ENCODE measurements around the gene CLEC18C.
"Not testable (repeated sequence)": the region's sequence is repeated elsewhere in the genome, so short reads cannot be mapped to it uniquely, and the experiment has no call there.

CLEC18C gene

DNA sequence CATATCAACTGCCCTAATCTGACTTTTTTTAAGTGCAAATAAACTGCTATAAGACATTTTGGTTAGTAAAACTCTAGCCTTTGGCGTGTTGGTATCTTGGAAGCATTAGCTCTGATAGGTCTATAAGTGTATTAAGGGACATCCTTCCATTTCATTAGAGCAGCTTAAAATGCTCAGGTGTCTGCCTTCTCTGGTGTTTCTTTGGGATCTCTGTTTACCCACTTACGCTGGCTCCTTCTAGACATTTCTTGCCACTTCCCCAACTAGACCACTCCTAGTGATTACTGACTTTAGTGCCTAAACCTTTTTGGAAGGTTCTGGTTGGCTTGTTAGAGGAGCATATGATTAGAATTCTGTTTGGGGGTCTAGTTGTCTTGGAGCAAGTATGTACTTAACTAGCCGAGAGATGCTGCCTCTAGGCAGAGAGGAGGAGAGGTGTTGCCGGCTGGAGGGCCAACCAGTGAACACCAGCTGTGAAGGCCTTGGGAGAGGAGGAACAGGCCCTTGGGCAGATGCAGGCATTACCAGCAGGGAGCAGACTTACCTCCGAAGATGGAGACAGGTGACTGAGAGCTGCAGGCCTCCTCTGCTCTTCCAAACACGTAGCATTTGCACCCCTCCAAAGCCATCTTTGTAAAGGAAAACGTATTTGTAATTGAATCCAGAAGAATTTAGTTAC is 15.2 kb upstream of the CLEC18C start:
- Histone ChIP-seq H3K4me3 (ENCODE audit: low read depth in 1 of 5, low read length in 5 of 5) (no peak overlapping the region), H3K9me3 (ENCODE audit: control insufficient read depth in 5 of 5, low read length in 5 of 5) (no peaks in the 10 kb centered on the region), H3K27ac (ENCODE audit: low read depth, low read length) (no peak overlapping the region), H3K36me3 (ENCODE audit: control insufficient read depth in 5 of 5, insufficient read depth in 5 of 5, low read length in 5 of 5) (peaks cover 19 to 95% (median 85%) of the 10 kb centered on the region in 5 donors), H3K27me3 (ENCODE audit: control insufficient read depth in 5 of 5, insufficient read depth in 4 of 5, low read length in 5 of 5) (no peaks in the 10 kb centered on the region), H3K4me1 (ENCODE audit: control insufficient read depth in 5 of 5, insufficient read depth in 5 of 5, low read length in 5 of 5) (no peaks in the 10 kb centered on the region), H3K9ac (ENCODE audit: low read length in 5 of 5) (no peak overlapping the region)

- Histone ChIP-seq H3K27me3 (ENCODE audit: control insufficient read depth in 5 of 5, insufficient read depth in 4 of 5, low read length in 5 of 5) (no peaks in the 10 kb centered on the region), H3K4me1 (ENCODE audit: control insufficient read depth in 5 of 5, insufficient read depth in 5 of 5, low read length in 5 of 5) (no peaks in the 10 kb centered on the region), H3K27ac (ENCODE audit: low read depth, low read length) (no peak overlapping the region), H3K4me3 (ENCODE audit: low read depth in 1 of 5, low read length in 5 of 5) (no peak overlapping the region), H3K9me3 (ENCODE audit: control insufficient read depth in 5 of 5, low read length in 5 of 5) (no peaks in the 10 kb centered on the region), H3K36me3 (ENCODE audit: control insufficient read depth in 5 of 5, insufficient read depth in 5 of 5, low read length in 5 of 5) (peaks cover 16 to 85% (median 77%) of the 10 kb centered on the region in 5 donors), H3K9ac (ENCODE audit: low read length in 5 of 5) (no peak overlapping the region)
Measured at GRCh38 chr16:70159355-70160348, 13.9 kb upstream of the CLEC18C start.

GRCh38 chr16:70160388-70160787 is 13.2 kb upstream of the CLEC18C start:
- H3K27me3 ChIP-seq (ENCODE audit: control insufficient read depth in 5 of 5, insufficient read depth in 4 of 5, low read length in 5 of 5) = no peaks in the 10 kb centered on the region
- no peaks in the 10 kb centered on the region for H3K9me3 ChIP-seq (ENCODE audit: control insufficient read depth in 5 of 5, low read length in 5 of 5)
- H3K4me1 ChIP-seq (ENCODE audit: control insufficient read depth in 5 of 5, insufficient read depth in 5 of 5, low read length in 5 of 5) = no peaks in the 10 kb centered on the region
- peaks cover 16 to 78% (median 73%) of the 10 kb centered on the region in 5 donors for H3K36me3 ChIP-seq (ENCODE audit: control insufficient read depth in 5 of 5, insufficient read depth in 5 of 5, low read length in 5 of 5)
- H3K9ac ChIP-seq (ENCODE audit: low read length in 5 of 5) = no peak overlapping the region
- H3K27ac ChIP-seq (ENCODE audit: low read depth, low read length) = no peak overlapping the region
- H3K4me3 ChIP-seq (ENCODE audit: low read depth in 1 of 5, low read length in 5 of 5) = no peak overlapping the region

- H3K36me3 ChIP-seq (ENCODE audit: control insufficient read depth in 5 of 5, insufficient read depth in 5 of 5, low read length in 5 of 5) = peaks cover 16 to 74% (median 69%) of the 10 kb centered on the region in 5 donors
- H3K27me3 ChIP-seq (ENCODE audit: control insufficient read depth in 5 of 5, insufficient read depth in 4 of 5, low read length in 5 of 5) = no peaks in the 10 kb centered on the region
- no peak overlapping the region for H3K27ac ChIP-seq (ENCODE audit: low read depth, low read length)
- no peaks in the 10 kb centered on the region for H3K9me3 ChIP-seq (ENCODE audit: control insufficient read depth in 5 of 5, low read length in 5 of 5)
- H3K9ac ChIP-seq (ENCODE audit: low read length in 5 of 5) = no peak overlapping the region
- no peaks in the 10 kb centered on the region for H3K4me1 ChIP-seq (ENCODE audit: control insufficient read depth in 5 of 5, insufficient read depth in 5 of 5, low read length in 5 of 5)
- H3K4me3 ChIP-seq (ENCODE audit: low read depth in 1 of 5, low read length in 5 of 5) = no peak overlapping the region
Measured at GRCh38 chr16:70160821-70161220, 12.8 kb upstream of the CLEC18C start.

DNA sequence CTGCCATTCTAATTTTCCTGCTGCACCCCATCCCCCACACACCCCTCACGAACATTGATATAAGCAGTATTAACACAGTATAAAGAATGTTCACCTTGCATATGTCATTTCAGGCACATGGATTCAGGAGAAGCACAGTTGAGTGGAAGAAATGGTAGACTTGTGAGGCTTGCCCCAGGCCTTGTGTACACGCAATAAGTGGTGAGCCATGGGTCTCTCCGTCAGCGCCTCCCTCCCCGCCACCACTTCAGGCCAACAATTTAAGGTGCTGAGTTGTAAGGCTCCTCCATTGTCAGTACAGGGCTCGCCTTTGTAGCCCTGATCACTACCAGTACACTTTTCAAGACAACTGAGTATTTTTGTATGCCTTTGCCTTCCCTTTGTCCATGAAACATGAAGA is 12.2 kb upstream of the CLEC18C start:
- no peak overlapping the region for H3K9ac ChIP-seq (ENCODE audit: low read length in 5 of 5)
- no peak overlapping the region for H3K4me3 ChIP-seq (ENCODE audit: low read depth in 1 of 5, low read length in 5 of 5)
- H3K27ac ChIP-seq (ENCODE audit: low read depth, low read length) = no peak overlapping the region
- H3K36me3 ChIP-seq (ENCODE audit: control insufficient read depth in 5 of 5, insufficient read depth in 5 of 5, low read length in 5 of 5) = peaks cover 16 to 68% (median 64%) of the 10 kb centered on the region in 5 donors
- H3K27me3 ChIP-seq (ENCODE audit: control insufficient read depth in 5 of 5, insufficient read depth in 4 of 5, low read length in 5 of 5) = no peaks in the 10 kb centered on the region
- H3K4me1 ChIP-seq (ENCODE audit: control insufficient read depth in 5 of 5, insufficient read depth in 5 of 5, low read length in 5 of 5) = no peaks in the 10 kb centered on the region
- no peaks in the 10 kb centered on the region for H3K9me3 ChIP-seq (ENCODE audit: control insufficient read depth in 5 of 5, low read length in 5 of 5)

DNA sequence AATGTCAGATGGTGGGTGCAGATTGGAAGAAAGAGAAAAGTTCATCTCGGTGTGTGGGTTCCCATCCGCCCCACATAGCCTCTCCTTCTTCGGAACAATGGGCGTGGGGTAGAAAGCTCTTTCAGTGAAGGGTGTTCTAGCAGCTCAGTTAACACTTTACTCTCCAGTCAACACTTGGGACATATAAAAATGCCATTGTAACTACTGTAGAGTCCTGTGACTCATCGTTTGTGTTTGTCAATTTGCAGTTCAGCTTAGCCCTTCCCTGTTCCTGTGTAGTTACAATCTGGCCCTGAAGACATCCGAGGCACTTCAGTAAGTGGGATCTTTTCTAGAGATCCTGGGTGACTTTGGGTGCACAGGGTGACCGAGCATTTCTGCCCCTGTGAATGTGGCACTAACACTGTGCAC is 11.5 kb upstream of the CLEC18C start:
- H3K36me3 ChIP-seq (ENCODE audit: control insufficient read depth in 5 of 5, insufficient read depth in 5 of 5, low read length in 5 of 5) = peaks cover 16 to 61% (median 57%) of the 10 kb centered on the region in 5 donors
- H3K4me3 ChIP-seq (ENCODE audit: low read depth in 1 of 5, low read length in 5 of 5) = no peak overlapping the region

GRCh38 chr16:70163596-70163995 is 10.0 kb upstream of the CLEC18C start:
- Histone ChIP-seq H3K27ac (ENCODE audit: low read depth, low read length) (no peak overlapping the region), H3K9ac (ENCODE audit: low read length in 5 of 5) (no peak overlapping the region), H3K36me3 (ENCODE audit: control insufficient read depth in 5 of 5, insufficient read depth in 5 of 5, low read length in 5 of 5) (peaks cover 8 to 46% (median 41%) of the 10 kb centered on the region in 5 donors), H3K4me1 (ENCODE audit: control insufficient read depth in 5 of 5, insufficient read depth in 5 of 5, low read length in 5 of 5) (no peaks in the 10 kb centered on the region), H3K4me3 (ENCODE audit: low read depth in 1 of 5, low read length in 5 of 5) (no peak overlapping the region), H3K9me3 (ENCODE audit: control insufficient read depth in 5 of 5, low read length in 5 of 5) (no peaks in the 10 kb centered on the region), H3K27me3 (ENCODE audit: control insufficient read depth in 5 of 5, insufficient read depth in 4 of 5, low read length in 5 of 5) (no peaks in the 10 kb centered on the region)

More for the DNA sequence above, 11.5 kb upstream of the CLEC18C start:
- no peak overlapping the region for H3K27ac ChIP-seq (ENCODE audit: low read depth, low read length)
- H3K9me3 ChIP-seq (ENCODE audit: control insufficient read depth in 5 of 5, low read length in 5 of 5) = no peaks in the 10 kb centered on the region
- H3K27me3 ChIP-seq (ENCODE audit: control insufficient read depth in 5 of 5, insufficient read depth in 4 of 5, low read length in 5 of 5) = no peaks in the 10 kb centered on the region
- H3K9ac ChIP-seq (ENCODE audit: low read length in 5 of 5) = no peak overlapping the region
- H3K4me1 ChIP-seq (ENCODE audit: control insufficient read depth in 5 of 5, insufficient read depth in 5 of 5, low read length in 5 of 5) = no peaks in the 10 kb centered on the region

DNA sequence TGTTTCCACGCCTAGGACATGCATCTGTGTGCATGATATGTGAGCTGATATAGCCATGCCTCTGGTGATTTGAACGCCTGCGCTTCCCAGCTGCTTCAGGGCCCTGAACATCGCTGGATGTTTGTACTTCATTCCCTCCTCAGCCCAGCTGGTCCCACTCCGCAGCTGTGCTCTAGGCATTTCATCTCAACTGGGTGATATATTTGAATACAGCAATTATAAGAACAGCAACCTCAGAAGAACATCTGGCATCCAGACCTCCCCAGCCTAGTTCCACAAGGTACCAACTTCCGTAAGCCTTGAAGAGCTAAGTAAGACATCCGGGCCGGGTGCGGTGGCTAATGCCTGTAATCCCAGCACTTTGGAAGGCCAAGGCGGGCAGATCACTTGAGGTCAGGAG is 6.9 kb upstream of the CLEC18C start:
- not testable (repeated sequence) for H3K9ac ChIP-seq (ENCODE audit: low read length in 5 of 5); H3K9me3 ChIP-seq (ENCODE audit: control insufficient read depth in 5 of 5, low read length in 5 of 5); H3K4me1 ChIP-seq (ENCODE audit: control insufficient read depth in 5 of 5, insufficient read depth in 5 of 5, low read length in 5 of 5); H3K27me3 ChIP-seq (ENCODE audit: control insufficient read depth in 5 of 5, insufficient read depth in 4 of 5, low read length in 5 of 5); H3K4me3 ChIP-seq (ENCODE audit: low read depth in 1 of 5, low read length in 5 of 5); H3K27ac ChIP-seq (ENCODE audit: low read depth, low read length)
- H3K36me3 ChIP-seq (ENCODE audit: control insufficient read depth in 5 of 5, insufficient read depth in 5 of 5, low read length in 5 of 5) = peaks cover 1 to 15% (median 11%) of the 10 kb centered on the region in 5 donors

DNA sequence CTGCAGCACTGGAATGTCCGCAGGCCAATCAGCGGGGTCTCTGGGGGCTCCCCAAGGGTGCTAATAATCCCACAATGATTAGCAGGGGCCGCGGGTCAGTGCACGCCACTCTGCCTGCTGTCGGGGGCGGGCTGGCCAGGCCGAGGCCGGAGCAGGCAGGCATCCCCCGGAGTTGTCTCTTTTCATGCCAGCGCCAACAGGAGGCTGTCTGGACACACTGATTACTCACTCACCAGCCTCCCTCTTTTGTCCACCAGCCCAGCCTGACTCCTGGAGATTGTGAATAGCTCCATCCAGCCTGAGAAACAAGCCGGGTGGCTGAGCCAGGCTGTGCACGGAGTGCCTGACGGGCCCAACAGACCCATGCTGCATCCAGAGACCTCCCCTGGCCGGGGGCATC is 329 bp downstream of the CLEC18C start:
- H3K4me3 ChIP-seq (ENCODE audit: low read depth in 1 of 5, low read length in 5 of 5); H3K27ac ChIP-seq (ENCODE audit: low read depth, low read length); H3K27me3 ChIP-seq (ENCODE audit: control insufficient read depth in 5 of 5, insufficient read depth in 4 of 5, low read length in 5 of 5); H3K9ac ChIP-seq (ENCODE audit: low read length in 5 of 5); H3K9me3 ChIP-seq (ENCODE audit: control insufficient read depth in 5 of 5, low read length in 5 of 5); H3K36me3 ChIP-seq (ENCODE audit: control insufficient read depth in 5 of 5, insufficient read depth in 5 of 5, low read length in 5 of 5); H3K4me1 ChIP-seq (ENCODE audit: control insufficient read depth in 5 of 5, insufficient read depth in 5 of 5, low read length in 5 of 5): not testable (repeated sequence)

DNA sequence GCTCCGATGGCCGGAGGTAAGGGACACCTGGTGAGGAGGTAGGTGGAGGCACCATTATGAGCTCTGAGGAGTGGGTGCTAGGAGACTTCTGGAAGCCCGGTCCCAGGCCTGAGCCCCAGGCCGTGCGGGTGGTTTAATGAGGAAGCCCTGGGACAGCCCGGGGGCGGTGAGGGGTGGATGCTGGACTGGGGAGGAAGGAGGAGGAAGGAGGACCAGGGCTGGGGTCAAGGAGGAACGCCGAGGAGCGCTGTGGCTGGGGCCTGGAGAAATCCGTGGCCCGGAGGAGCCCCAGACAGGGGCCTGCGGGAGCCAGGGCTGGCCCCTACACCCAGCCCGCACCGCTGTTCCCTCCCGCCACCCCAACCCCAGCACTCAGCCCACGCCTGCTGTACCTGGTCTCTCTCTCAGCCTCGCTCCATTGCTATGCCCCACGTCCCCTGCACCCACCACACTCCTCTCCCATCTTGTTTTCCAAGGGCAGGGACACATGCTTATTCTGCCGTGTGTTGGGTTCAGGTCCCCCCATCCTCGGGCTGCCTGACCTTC is 873 bp downstream of the CLEC18C start:
- not testable (repeated sequence) for H3K27ac ChIP-seq (ENCODE audit: low read depth, low read length); H3K27me3 ChIP-seq (ENCODE audit: control insufficient read depth in 5 of 5, insufficient read depth in 4 of 5, low read length in 5 of 5); H3K4me3 ChIP-seq (ENCODE audit: low read depth in 1 of 5, low read length in 5 of 5); H3K9me3 ChIP-seq (ENCODE audit: control insufficient read depth in 5 of 5, low read length in 5 of 5); H3K9ac ChIP-seq (ENCODE audit: low read length in 5 of 5); H3K4me1 ChIP-seq (ENCODE audit: control insufficient read depth in 5 of 5, insufficient read depth in 5 of 5, low read length in 5 of 5); H3K36me3 ChIP-seq (ENCODE audit: control insufficient read depth in 5 of 5, insufficient read depth in 5 of 5, low read length in 5 of 5)
